ENCODE data around the gene UQCRC2.
"Not testable (repeated sequence)": the region's sequence is repeated elsewhere in the genome, so short reads cannot be mapped to it uniquely, and the experiment has no call there.

The UQCRC2 gene

DNA sequence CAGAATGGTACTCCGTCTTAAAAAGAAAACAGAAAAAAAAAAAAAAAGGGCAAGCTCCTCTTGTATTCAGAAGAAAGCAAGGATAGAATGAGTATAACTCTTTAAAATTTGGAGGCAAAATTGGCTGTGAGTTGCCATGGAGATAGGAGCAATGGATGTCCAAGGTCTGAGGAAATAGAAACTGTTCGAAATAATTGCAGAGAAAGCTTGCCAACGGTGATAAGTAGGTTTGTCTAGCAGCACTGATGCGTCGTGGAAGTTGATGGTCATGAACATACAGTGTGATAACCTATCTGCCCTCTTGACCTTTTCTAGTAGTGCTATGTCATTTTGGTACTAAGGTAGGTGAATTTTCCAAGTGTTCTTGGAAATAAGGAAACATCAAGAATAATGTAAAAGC is 57.7 kb downstream of the UQCRC2 start:
- DNase-seq (ENCODE audit: low read depth) = no peak

DNA sequence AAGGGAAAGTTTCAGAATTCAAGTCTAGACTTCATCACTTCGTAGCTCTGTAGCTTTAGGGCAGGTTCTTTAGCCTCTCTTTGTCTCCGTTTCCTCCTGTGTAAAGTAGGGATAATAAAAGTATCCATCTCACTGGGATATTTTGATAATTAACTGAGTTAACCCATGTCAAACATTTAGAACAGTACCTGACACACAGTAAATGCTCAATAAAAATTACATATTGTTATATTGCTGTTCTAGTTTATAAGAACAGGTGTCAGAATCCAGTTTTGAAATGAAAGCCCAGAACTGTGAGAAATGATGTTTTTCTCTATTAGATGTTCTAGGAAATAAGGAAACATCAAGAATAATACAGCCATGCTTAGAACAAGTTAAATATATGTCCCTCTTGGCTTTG is 59.1 kb downstream of the UQCRC2 start:
- no peak for DNase-seq (ENCODE audit: low read depth)

DNA sequence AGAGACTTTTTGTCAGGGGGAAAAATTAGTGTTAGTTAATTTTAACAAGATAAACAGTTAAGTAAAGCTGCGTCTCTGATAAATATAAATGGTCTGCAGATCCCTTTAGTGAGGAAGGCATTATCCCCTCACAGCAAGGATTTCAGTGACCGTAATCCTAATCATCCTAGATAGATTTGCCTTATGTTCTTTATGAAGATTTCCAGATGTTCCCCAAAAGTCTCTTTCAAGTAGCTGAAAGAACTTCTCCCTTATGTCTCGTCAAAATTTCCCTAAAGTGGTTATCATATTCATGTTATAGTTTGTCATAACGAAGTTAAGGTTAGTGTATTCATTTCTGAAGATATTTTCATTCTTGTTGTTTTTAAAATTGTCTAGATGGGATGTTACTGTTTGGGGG is 60.3 kb downstream of the UQCRC2 start:
- no peak for DNase-seq (ENCODE audit: low read depth)

DNA sequence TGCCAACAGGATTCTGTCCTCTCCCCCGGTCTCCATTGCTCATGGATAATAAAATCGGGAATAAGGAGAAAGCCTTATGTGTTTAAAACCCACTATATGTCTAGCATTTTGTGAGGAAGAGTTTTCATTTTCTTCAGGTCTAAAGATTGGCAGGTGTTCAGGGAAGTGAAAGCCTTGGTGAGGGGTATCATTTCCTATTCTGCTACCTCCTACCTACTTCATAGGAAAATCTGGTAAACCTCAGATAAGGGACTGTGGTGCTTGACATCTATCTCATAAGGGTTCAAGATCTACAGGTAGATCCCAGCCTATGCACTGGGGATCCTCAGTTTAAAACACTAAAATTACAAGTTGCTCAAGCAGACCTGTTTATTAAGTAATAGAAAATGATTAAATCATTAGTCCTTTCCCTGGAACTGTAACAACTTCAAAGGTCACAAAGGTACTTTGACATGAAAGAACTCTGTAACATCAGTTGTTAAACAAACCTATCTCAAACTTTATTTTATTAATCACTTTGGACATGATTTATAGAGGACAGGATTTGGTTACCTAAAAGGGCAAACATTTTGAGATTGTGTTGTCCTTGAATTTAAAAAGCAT is 61.2 kb downstream of the UQCRC2 start:
- no peak for DNase-seq (ENCODE audit: low read depth)

DNA sequence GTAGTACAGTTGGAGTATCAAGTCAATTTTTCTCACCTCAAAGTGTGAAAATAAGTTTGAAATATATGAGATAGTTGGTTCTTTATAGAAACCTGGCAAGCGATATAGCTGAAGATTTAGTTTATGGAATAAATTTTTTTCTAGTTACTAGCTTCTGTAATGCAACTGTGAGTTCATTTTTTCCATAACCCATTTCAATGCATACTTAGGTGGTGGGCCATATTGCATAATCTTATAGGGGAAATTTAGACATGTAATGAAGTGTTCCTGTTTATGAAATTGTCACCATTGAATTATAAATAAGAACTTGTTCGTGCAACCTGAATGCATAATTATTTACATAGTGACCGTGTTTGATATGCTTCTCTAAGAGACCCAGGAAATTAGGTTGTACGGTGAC is 63.8 kb downstream of the UQCRC2 start:
- DNase-seq (ENCODE audit: low read depth) = no peak

DNA sequence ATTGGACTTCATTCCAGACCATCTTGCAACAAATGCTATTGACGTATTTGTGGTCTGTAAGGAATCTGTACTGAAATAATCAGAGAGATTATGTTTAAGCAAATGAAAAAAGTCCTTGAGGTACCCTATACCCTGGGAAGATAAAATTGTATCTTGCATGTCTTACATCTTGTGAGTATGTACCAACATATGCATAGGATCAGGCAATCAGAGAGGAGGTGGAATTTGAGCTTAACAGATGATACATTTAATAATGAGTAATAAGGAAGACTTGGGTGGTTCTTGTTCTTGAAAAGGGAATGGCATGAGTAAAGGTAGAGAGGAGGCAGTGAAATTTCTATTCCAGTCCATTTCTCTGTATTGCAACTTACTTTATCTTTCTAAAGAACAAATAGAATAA is 65.4 kb downstream of the UQCRC2 start:
- no peak for DNase-seq (ENCODE audit: low read depth)

DNA sequence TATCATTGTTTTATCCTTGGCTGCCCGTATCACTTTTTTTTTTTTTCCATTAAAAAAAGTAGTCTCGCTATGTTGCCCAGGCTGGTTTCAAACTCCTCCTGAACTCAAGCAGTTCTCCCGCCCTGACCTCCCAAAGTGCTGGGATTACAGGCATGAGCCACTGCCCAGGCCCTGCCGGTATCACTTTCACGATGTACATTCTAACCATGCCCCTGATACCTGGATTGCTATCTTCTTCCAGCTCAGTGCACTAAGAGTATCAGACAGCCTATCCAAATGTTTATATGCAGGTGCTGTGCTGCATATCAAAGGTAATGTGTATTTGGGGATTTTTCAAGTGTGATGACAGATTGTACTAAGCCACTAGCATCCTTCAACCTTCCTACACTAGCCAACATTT is 69.0 kb downstream of the UQCRC2 start:
- DNase-seq (ENCODE audit: low read depth) = no peak

DNA sequence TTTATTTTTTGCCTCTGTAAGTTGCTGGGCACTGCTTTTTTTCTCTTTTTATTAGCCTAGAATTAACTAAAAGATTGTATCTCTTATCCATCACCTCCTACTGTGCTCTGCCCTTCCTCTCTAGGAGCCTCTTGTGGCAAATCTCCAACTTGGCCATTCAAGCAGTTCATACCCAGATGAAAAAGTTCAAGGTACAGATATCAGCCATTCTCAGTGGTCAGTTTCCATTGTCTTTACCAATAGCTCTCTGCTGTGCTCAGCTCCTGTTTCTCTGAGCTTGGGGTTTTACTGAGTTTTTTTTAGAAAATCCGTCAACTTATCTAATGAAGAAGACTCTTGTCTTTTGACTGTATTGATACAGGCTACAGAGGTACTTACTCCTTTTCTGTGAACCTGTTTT is 70.3 kb downstream of the UQCRC2 start:
- DNase-seq (ENCODE audit: low read depth) = no peak

DNA sequence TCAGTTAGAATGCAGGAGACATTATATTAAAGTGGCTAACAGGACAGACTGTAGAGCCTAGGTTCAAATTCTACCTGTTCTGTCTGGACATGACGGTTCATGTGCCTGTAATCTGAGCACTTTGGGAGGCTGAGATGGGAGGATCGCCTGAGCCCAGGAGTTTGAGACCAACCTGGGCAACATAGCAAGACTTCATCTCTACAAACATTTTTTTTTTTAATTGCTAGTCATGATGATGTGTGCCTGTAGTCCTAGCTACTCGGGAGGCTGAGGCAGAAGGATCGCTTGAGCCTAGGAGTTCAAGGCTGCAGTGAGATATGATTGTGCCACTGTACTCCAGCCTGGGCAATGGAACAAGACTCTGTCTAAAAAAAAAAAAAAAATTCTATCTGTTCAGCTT is 71.6 kb downstream of the UQCRC2 start:
- not testable (repeated sequence) for DNase-seq (ENCODE audit: low read depth)

DNA sequence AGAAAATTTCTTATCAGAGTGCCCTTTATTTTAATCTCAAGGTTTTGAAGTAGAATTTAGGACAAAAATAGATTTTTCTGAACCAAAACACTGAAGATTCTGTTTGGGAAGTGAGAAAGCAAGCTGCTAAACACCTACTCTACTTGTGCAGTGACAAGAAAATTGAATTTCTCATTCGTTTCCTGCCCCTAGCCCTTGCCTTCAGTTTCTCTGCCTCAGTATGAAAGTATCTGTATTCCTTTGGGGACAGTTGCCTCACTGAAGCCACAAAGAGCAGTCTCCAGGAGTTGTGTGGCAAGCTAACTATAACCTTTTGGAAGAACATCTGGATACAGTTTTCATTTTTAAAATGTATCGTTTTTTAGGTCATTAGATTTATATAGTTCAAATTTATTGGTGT is 74.5 kb downstream of the UQCRC2 start:
- peak; percentile 21 for DNase-seq (ENCODE audit: low read depth)

DNA sequence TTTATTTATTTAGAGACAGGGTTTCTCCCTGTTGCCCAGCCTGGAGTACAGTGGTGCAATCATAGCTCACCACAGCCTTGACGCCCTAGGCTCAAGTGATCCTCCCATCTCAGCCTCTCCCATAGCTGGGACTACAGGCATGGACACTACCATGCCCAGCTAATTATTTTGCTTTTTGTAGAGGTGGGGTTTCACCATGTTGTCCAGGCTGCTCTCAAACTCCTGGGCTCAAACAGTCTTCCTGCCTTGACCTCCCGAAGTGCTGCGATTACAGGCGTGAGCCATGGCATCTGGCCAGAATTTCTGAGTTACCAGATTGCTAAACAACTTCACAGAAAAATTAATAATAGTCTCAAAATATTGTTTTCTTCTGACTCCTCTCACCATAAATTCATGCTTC is 76.5 kb downstream of the UQCRC2 start:
- no peak for DNase-seq (ENCODE audit: low read depth)

DNA sequence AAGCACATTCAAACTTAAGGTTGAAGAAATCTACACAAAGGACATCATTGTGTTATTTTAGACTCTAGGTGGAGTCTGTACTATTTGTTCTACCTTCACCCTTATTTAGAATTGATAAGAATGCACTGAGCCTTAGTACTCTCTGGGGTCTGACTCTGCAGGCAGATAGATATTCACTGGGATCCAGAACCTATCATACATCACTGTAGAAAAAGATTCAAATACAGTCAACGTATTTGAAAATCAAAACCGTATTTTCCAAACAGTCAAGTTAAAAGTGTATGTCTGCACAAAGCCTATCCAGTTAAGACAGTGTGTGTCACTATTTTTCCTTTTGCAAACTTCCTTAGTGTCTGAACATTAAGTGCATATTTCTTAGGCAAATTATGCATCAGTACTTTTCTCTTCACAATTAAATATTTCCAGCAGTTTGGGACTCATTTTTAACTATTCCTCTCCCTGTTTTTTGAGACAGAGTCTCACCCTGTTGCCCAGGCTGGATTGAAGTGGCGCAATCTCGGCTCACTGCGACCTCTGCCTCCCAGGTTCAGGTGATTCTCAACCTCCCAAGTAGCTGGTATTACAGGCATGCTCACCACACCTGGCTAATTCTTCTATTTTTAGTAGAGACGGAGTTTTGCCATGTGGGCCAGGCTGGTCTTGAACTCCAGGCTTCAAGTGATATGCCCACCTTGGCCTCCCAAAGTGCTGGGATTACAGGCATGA is 77.1 kb downstream of the UQCRC2 start:
- DNase-seq (ENCODE audit: low read depth) = no peak

DNA sequence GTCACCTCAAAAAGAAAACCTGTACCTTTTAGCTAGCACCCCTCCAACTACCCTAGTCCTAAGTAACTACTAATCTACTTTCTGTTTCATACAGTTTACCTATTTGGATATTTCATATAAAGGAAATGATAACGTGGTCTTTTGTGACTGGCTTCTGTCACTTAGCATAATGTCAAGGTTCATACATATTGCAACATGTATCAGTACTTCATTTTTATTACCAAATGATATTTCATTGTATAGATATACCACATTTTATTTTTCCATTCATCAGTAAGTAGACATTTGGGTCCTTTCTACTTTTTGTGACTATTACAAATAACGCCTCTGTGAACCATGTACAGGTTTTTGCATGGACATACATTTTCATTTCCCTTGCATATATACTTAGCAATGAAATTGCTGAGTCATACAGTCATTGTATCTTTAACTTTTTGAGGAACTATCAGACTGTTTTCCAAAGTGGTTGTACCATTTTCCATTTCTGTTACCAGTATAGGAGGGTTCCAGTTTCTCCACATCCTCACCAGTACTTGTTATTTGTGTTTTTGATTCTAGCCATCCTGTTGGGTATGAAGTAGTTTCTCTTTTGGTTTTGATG is 78.4 kb downstream of the UQCRC2 start:
- no peak for DNase-seq (ENCODE audit: low read depth)
